IMR-90 (cell line): ENCODE data around the gene ARRDC5. TPM values are rescaled to one million over a fixed set of nuclear protein-coding genes. Genes with fewer than 3 reads are reported as not detected.
A peak's percentile ranks its signal among the peaks of the same experiment; 100 is the strongest.

ENCODE experiments used
- ATAC-seq: fragments of 200-7000 bp; cut with Tn5 transposase; 2 replicates; pipeline ENCODE4 v1.9.1; 2020; ENCODE audit warnings: low read depth, mild to moderate bottlenecking, moderate library complexity
- BruUV-seq: library from RNA; stranded (reverse); fragments of 400-500 nt; replicated peaks from 2 replicates; lab custom pipeline; 2021; lab: Mats Ljungman, UMichigan
- CTCF ChIA-PET: fragments of 300-600 bp; formaldehyde crosslinking; extraction: SDS; loops from one replicate; lab custom pipeline; 2021; ENCODE audit warnings: antibody characterized with exemption; lab: Yijun Ruan, JAX
- POLR2A ChIA-PET: fragments of 300-600 bp; sonication (Branson Sonifier 250); formaldehyde crosslinking; loops from one replicate; lab custom pipeline; 2022; ENCODE audit warnings: antibody characterized with exemption; ENCODE audit not compliant: unreplicated experiment; lab: Charles Lee
- DNase-seq: peaks from one replicate; pipeline ENCODE4 v3.0.0; 2013
- H2AFZ ChIP-seq: replicated peaks from 2 replicates; pipeline ENCODE3; 2013; ENCODE audit warnings: low read length, mild to moderate bottlenecking; ENCODE audit not compliant: poor library complexity
- H2AK5ac ChIP-seq: 2 replicates; pipeline ENCODE4 v1.6.1; 2013; ENCODE audit warnings: low read depth, low read length, inconsistent platforms
- H2AK9ac ChIP-seq: replicated peaks from 2 replicates; pipeline ENCODE3; 2013; ENCODE audit warnings: mild to moderate bottlenecking, low read depth, low read length, moderate library complexity; ENCODE audit not compliant: poor library complexity
- H2BK120ac ChIP-seq: 2 replicates; pipeline ENCODE4 v1.6.1; 2013; ENCODE audit warnings: low read depth, low read length, inconsistent platforms
- H2BK15ac ChIP-seq: 3 replicates; pipeline ENCODE4 v1.6.1; 2013; ENCODE audit warnings: low read depth, low read length, inconsistent platforms
- H2BK20ac ChIP-seq: 2 replicates; pipeline ENCODE4 v1.6.1; 2013; ENCODE audit warnings: low read depth, mild to moderate bottlenecking, inconsistent platforms, low read length, moderate library complexity
- H2BK5ac ChIP-seq: 2 replicates; pipeline ENCODE4 v1.6.1; 2013; ENCODE audit warnings: mild to moderate bottlenecking, low read depth, low read length, inconsistent platforms; ENCODE audit not compliant: poor library complexity, severe bottlenecking
- H3K14ac ChIP-seq: replicated peaks from 2 replicates; pipeline ENCODE4 v1.6.1; 2013; ENCODE audit warnings: low read depth, low read length, inconsistent platforms
- H3K18ac ChIP-seq: 2 replicates; pipeline ENCODE4 v1.6.1; 2013; ENCODE audit warnings: low read depth, low read length, control low read depth
- H3K23ac ChIP-seq: 2 replicates; pipeline ENCODE4 v1.6.1; 2013; ENCODE audit warnings: low read depth, low read length, inconsistent platforms
- H3K27ac ChIP-seq: 2 replicates; pipeline ENCODE4 v1.5.1; 2013; ENCODE audit warnings: mild to moderate bottlenecking, control low read depth, low read length; ENCODE audit not compliant: insufficient read depth
- H3K27me3 ChIP-seq: 2 replicates; pipeline ENCODE4 v1.6.1; 2013; ENCODE audit warnings: low read length; ENCODE audit not compliant: control insufficient read depth, insufficient read depth
- H3K36me3 ChIP-seq: 2 replicates; pipeline ENCODE4 v1.6.1; 2013; ENCODE audit warnings: low read length, mixed read lengths; ENCODE audit not compliant: control insufficient read depth, insufficient read depth
- H3K4ac ChIP-seq: 2 replicates; pipeline ENCODE4 v1.6.1; 2013; ENCODE audit warnings: low read depth, low read length, inconsistent platforms
- H3K4me1 ChIP-seq: 2 replicates; pipeline ENCODE4 v1.6.1; 2013; ENCODE audit warnings: low read length, mixed read lengths; ENCODE audit not compliant: control insufficient read depth, insufficient read depth
- H3K4me2 ChIP-seq: 2 replicates; pipeline ENCODE4 v1.6.1; 2013; ENCODE audit warnings: low read depth, mild to moderate bottlenecking, control low read depth, low read length, moderate library complexity
- H3K4me3 ChIP-seq: 2 replicates; pipeline ENCODE4 v1.5.1; 2013; ENCODE audit warnings: low read depth, mild to moderate bottlenecking, control low read depth, low read length, moderate library complexity; ENCODE audit not compliant: insufficient read depth
- H3K56ac ChIP-seq: 2 replicates; pipeline ENCODE4 v1.6.1; 2013; ENCODE audit warnings: low read length, inconsistent platforms; ENCODE audit not compliant: insufficient read depth; ENCODE audit errors: extremely low read depth
- H3K79me1 ChIP-seq, 2 experiments: 2 replicates each; pipeline ENCODE4 v1.6.1; 2013; ENCODE audit warnings: low read length in 2 of 2, inconsistent platforms in 1 of 2, low read depth in 1 of 2
- H3K9ac ChIP-seq: 2 replicates; pipeline ENCODE4 v1.6.1; 2013; ENCODE audit warnings: low read depth, low read length, control low read depth
- H3K9me1 ChIP-seq: 2 replicates; pipeline ENCODE4 v1.6.1; 2013; ENCODE audit warnings: low read length, inconsistent platforms; ENCODE audit not compliant: insufficient read depth
- H3K9me3 ChIP-seq: 2 replicates; pipeline ENCODE4 v1.6.1; 2013; ENCODE audit warnings: low read length; ENCODE audit not compliant: control insufficient read depth, insufficient read depth
- H4K20me1 ChIP-seq: 2 replicates; pipeline ENCODE4 v1.6.1; 2013; ENCODE audit warnings: low read length, inconsistent platforms; ENCODE audit not compliant: insufficient read depth
- H4K5ac ChIP-seq: 2 replicates; pipeline ENCODE4 v1.6.1; 2013; ENCODE audit warnings: mild to moderate bottlenecking, low read depth, low read length, control low read depth
- H4K8ac ChIP-seq, 2 experiments: 2 replicates each; pipeline ENCODE4 v1.6.1; 2013; ENCODE audit warnings: low read depth in 2 of 2, low read length in 2 of 2, control low read depth in 1 of 2, inconsistent platforms in 1 of 2
- H4K91ac ChIP-seq: 2 replicates; pipeline ENCODE4 v1.6.1; 2013; ENCODE audit warnings: low read depth, low read length, inconsistent platforms; ENCODE audit not compliant: insufficient read depth
- BHLHE40 ChIP-seq: fragments of 150-350 bp; IDR thresholded peaks from 2 replicates; pipeline ENCODE4 v1.6.1; 2016; ENCODE audit warnings: mild to moderate bottlenecking, low read depth, low read length
- CEBPB ChIP-seq: IDR thresholded peaks from 2 replicates; pipeline ENCODE4 v1.6.1; 2012; ENCODE audit warnings: low read depth, low read length, improper control_type of control experiment
- CHD1 ChIP-seq: IDR thresholded peaks from 2 replicates; pipeline ENCODE4 v1.6.1; 2012; ENCODE audit warnings: low read depth, low read length, improper control_type of control experiment
- CTCF ChIP-seq: conservative IDR thresholded peaks from 2 replicates; pipeline ENCODE4 v1.5.1; 2012; ENCODE audit warnings: mild to moderate bottlenecking, low read depth, low read length, improper control_type of control experiment
- FOS ChIP-seq: fragments of 150-350 bp; IDR thresholded peaks from 2 replicates; pipeline ENCODE4 v1.6.1; 2016; ENCODE audit warnings: low read depth, low read length
- MAFK ChIP-seq: IDR thresholded peaks from 2 replicates; pipeline ENCODE4 v1.6.1; 2012; ENCODE audit warnings: low read depth, low read length, improper control_type of control experiment
- MAZ ChIP-seq: IDR thresholded peaks from 2 replicates; pipeline ENCODE4 v1.6.1; 2012; ENCODE audit warnings: low read depth, mild to moderate bottlenecking, low read length, improper control_type of control experiment, moderate library complexity, borderline replicate concordance
- MXI1 ChIP-seq: IDR thresholded peaks from 2 replicates; pipeline ENCODE4 v1.6.1; 2012; ENCODE audit warnings: low read depth, mild to moderate bottlenecking, low read length, moderate library complexity, borderline replicate concordance
- NFE2L2 ChIP-seq: fragments of 150-350 bp; IDR thresholded peaks from 2 replicates; pipeline ENCODE4 v1.6.1; 2016; ENCODE audit warnings: low read depth, mild to moderate bottlenecking, low read length
- POLR2A ChIP-seq: IDR thresholded peaks from 2 replicates; pipeline ENCODE4 v1.6.1; 2012; ENCODE audit warnings: mild to moderate bottlenecking, low read depth, low read length
- RAD21 ChIP-seq: IDR thresholded peaks from 2 replicates; pipeline ENCODE4 v1.6.1; 2012; ENCODE audit warnings: low read length, improper control_type of control experiment
- RCOR1 ChIP-seq: IDR thresholded peaks from 2 replicates; pipeline ENCODE4 v1.6.1; 2012; ENCODE audit warnings: mild to moderate bottlenecking, low read length, improper control_type of control experiment; ENCODE audit not compliant: insufficient replicate concordance
- RFX5 ChIP-seq: IDR thresholded peaks from 2 replicates; pipeline ENCODE4 v1.8.0; 2012; ENCODE audit warnings: low read depth, mild to moderate bottlenecking, low read length, moderate library complexity
- SMC3 ChIP-seq: fragments of 150-350 bp; IDR thresholded peaks from 2 replicates; pipeline ENCODE4 v1.6.1; 2016; ENCODE audit warnings: low read depth, mild to moderate bottlenecking, antibody characterized with exemption, low read length, moderate library complexity
- WGBS, 2 experiments: methylation state at CpG; one replicate each; pipeline versions ENCODE4 v1.1.5 to v1.1.7; 2013; ENCODE audit warnings: missing lambda C conversion rate in 2 of 2; ENCODE audit not compliant: insufficient read length in 1 of 2; ENCODE audit errors: extremely low coverage in 2 of 2; 5-methylcytosine and 5-hydroxymethylcytosine counted together
- dilution Hi-C: fragments of 300-500 bp; cut with HindIII; formaldehyde crosslinking; loops from one replicate; pipeline ENCODE4 v1.14.3; 2018; ENCODE audit warnings: low sequenced_read_pairs; ENCODE audit not compliant: unreplicated experiment
- in situ Hi-C: fragments of 300-500 bp; cut with MboI; formaldehyde crosslinking; loops from 3 replicates; pipeline ENCODE4 v1.14.3; 2019; ENCODE audit warnings: low sequenced_read_pairs, inconsistent platforms, mixed read lengths
- intact Hi-C: fragments of 100-400 bp; cut with micrococcal nuclease; formaldehyde crosslinking; loops from 2 replicates; pipeline ENCODE4 v1.10.0; 2022
- polyA plus RNA-seq, 3 experiments: library from polyadenylated mRNA; depleted of rRNA; stranded (reverse); fragments of >200 nt; gene quantifications; 2 replicates each; pipeline ENCODE4 v1.2.3, GENCODE V29; 2012; ENCODE audit warnings: low replicate concordance in 1 of 3
- total RNA-seq: library from RNA; depleted of rRNA; stranded (reverse); fragments of >200 nt; gene quantifications from 2 replicates; pipeline ENCODE4 v1.2.3, GENCODE V29; 2012
- TF ChIP-seq, protein P1 (sequence below): fragments of 150-350 bp; IDR thresholded peaks from 2 replicates; pipeline ENCODE4 v1.6.1; 2016; ENCODE audit warnings: low read depth, mild to moderate bottlenecking, low read length, moderate library complexity, borderline replicate concordance
- TF ChIP-seq, protein P2 (sequence below): fragments of 150-350 bp; IDR thresholded peaks from 2 replicates; pipeline ENCODE4 v1.6.1; 2017; ENCODE audit warnings: mild to moderate bottlenecking, antibody characterized with exemption, low read length, low read depth

Gene ARRDC5
- total and polyA plus RNA-seq, 2 of the 4 experiments (the other 2 are of a cell fraction) = not detected

- WGBS, 2 experiments = 20% methylated on average over 1 of the region's 23 CpGs; no CpG with 5 or more reads in 1 of the 2 experiments
- Histone ChIP-seq H4K5ac (no peak overlapping the region), H2BK15ac (no peak overlapping the region), H4K91ac (no peak overlapping the region), H2AFZ (peak overlapping the region; percentile 86), H4K8ac (peak overlapping the region in 1 of 2 experiments; percentile 60; a peak in 1 of 4 replicates), H3K36me3 (no peaks in the 10 kb centered on the region), H3K9me3 (no peaks in the 10 kb centered on the region), H3K79me1 (no peaks in the 10 kb centered on the region), H3K14ac (no peak overlapping the region), H3K4me2 (no peak overlapping the region), H3K9ac (no peak overlapping the region), H3K4me3 (no peak overlapping the region), H2BK5ac (no peak overlapping the region), H3K9me1 (no peaks in the 10 kb centered on the region; the same call in 1 of the 2 replicates), H2BK120ac (no peak overlapping the region), H2AK5ac (no peak overlapping the region), H3K4me1 (peaks cover 4% of the 10 kb centered on the region; the same call in 1 of the 2 replicates), H3K23ac (no peak overlapping the region), H3K27me3 (no peaks in the 10 kb centered on the region), H2AK9ac (no peak overlapping the region), H3K27ac (no peak overlapping the region), H3K18ac (no peak overlapping the region), H3K56ac (no peak overlapping the region), H4K20me1 (no peaks in the 10 kb centered on the region), H2BK20ac (no peak overlapping the region), H3K4ac (no peak overlapping the region)
- CTCF ChIA-PET = no interaction called here
- in situ Hi-C loops (no loop called here), intact Hi-C loops (no loop called here), dilution Hi-C loops (no loop called here)
- BruUV-seq = no TSS peak
- TF ChIP-seq, protein P1, sequence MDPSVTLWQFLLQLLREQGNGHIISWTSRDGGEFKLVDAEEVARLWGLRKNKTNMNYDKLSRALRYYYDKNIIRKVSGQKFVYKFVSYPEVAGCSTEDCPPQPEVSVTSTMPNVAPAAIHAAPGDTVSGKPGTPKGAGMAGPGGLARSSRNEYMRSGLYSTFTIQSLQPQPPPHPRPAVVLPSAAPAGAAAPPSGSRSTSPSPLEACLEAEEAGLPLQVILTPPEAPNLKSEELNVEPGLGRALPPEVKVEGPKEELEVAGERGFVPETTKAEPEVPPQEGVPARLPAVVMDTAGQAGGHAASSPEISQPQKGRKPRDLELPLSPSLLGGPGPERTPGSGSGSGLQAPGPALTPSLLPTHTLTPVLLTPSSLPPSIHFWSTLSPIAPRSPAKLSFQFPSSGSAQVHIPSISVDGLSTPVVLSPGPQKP = no peak
- no peak for TF ChIP-seq NFE2L2
- TF ChIP-seq CEBPB = no peak
- no peak for TF ChIP-seq RFX5
- TF ChIP-seq SMC3 = no peak
- TF ChIP-seq POLR2A = no peak
- TF ChIP-seq CHD1 = no peak
- no peak for TF ChIP-seq RAD21
- TF ChIP-seq MAFK = no peak
- TF ChIP-seq, protein P2, sequence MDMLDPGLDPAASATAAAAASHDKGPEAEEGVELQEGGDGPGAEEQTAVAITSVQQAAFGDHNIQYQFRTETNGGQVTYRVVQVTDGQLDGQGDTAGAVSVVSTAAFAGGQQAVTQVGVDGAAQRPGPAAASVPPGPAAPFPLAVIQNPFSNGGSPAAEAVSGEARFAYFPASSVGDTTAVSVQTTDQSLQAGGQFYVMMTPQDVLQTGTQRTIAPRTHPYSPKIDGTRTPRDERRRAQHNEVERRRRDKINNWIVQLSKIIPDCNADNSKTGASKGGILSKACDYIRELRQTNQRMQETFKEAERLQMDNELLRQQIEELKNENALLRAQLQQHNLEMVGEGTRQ = no peak
- TF ChIP-seq MAZ = no peak
- no peak for TF ChIP-seq FOS
- no peak for TF ChIP-seq BHLHE40
- no peak for TF ChIP-seq RCOR1
- no peak for TF ChIP-seq MXI1
- no peak for TF ChIP-seq CTCF
- no peak for ATAC-seq
- POLR2A ChIA-PET = no interaction called here
- DNase-seq = no peak
Observed at GRCh38 chr19:4878491-4878968, 24.2 kb downstream of the ARRDC5 start.
